Erythroblast (primary cell): ENCODE data around the gene AAGAB.

ENCODE experiments used
- GATA1 ChIP-seq: IDR thresholded peaks from 2 replicates; pipeline ENCODE4 v1.6.1; 2011; ENCODE audit warnings: low read depth, mild to moderate bottlenecking, control low read depth, low read length, moderate library complexity
- POLR2A ChIP-seq: IDR thresholded peaks from 2 replicates; pipeline ENCODE4 v1.6.1; 2011; ENCODE audit warnings: mild to moderate bottlenecking, low read length

GRCh38 chr15:67249830-67250229, 4.6 kb downstream of the AAGAB start:
- TF ChIP-seq POLR2A (no peak), GATA1 (no peak)
